Measurements from ENCODE around the gene PLCXD3. TPM values are rescaled to one million over a fixed set of nuclear protein-coding genes. Genes with fewer than 3 reads are reported as not detected.

Gene PLCXD3
- total and polyA plus RNA-seq, 9 of the 15 experiments (the other 6 are each of a cell fraction or from before 2014, with no cell fraction given), result not detected

- Histone ChIP-seq H3K36me3 (ENCODE audit: control insufficient read depth, insufficient read depth, low read length) (no peaks in the 10 kb centered on the region), H4K20me1 (replicated peaks; ENCODE audit: control insufficient read depth, insufficient read depth, low read length) (no peaks in the 10 kb centered on the region), H3K9me1 (ENCODE audit: control insufficient read depth, insufficient read depth, low read length) (no peaks in the 10 kb centered on the region), H3K9me3 (replicated peaks; ENCODE audit: control insufficient read depth, insufficient read depth, low read depth, low read length) (no peaks in the 10 kb centered on the region), H3K27me3 (ENCODE audit: control insufficient read depth in 2 of 2, insufficient read depth in 2 of 2, low read length in 2 of 2) (no peaks in the 10 kb centered on the region), H3K4me1 (replicated peaks in 1 of 2; ENCODE audit: control insufficient read depth in 2 of 2, insufficient read depth in 2 of 2, low read length in 2 of 2) (no peaks in the 10 kb centered on the region), H3K9ac (ENCODE audit: insufficient read depth in 1 of 2, low read depth in 2 of 2, low read length in 2 of 2) (no peak overlapping the region), H3K4me2 (ENCODE audit: insufficient read depth, low read length) (no peak overlapping the region), H2AFZ (ENCODE audit: low read depth, low read length) (no peak overlapping the region), H3K79me2 (ENCODE audit: control insufficient read depth, insufficient read depth, low read length) (no peaks in the 10 kb centered on the region), H3K27ac (ENCODE audit: extremely low read depth, low read depth, low read length) (no peak overlapping the region), H3K4me3 (no peak overlapping the region)
- DNase-seq (ENCODE audit: extremely low read depth in 1 of 4, low spot score in 3 of 4) (no peak), FAIRE-seq (no peak), ATAC-seq (no peak)
- in situ Hi-C loops (cut with MboI), result no loop called here
- ChIA-PET POLR2A (no interaction called here), CTCF (ENCODE audit: low intra/inter-chr PET ratio) (no interaction called here)
- intact Hi-C loops (cut with micrococcal nuclease), result no loop called here
- WGBS (ENCODE audit: insufficient coverage, low coverage, missing lambda C conversion rate), result 1% methylated on average over 3 of the region's 3 CpGs
- no peak for TF ChIP-seq MTA2 (IDR thresholded peaks at IDR 0.05; ENCODE audit: low read depth)
- TF ChIP-seq CBX3 (IDR thresholded peaks at IDR 0.05; ENCODE audit: borderline replicate concordance in 1 of 2, low read length in 2 of 2), result no peak
- no peak for TF ChIP-seq TBP (optimal IDR thresholded peaks at IDR 0.05; ENCODE audit: low read depth, low read length)
- TF ChIP-seq PCBP1 (IDR thresholded peaks at IDR 0.05; ENCODE audit: low read depth, low read length, poor library complexity, severe bottlenecking), result no peak
- TF ChIP-seq PHF21A (IDR thresholded peaks at IDR 0.05; ENCODE audit: borderline replicate concordance, low read depth), result no peak
- TF ChIP-seq NR2F6 (CRISPR knock-in tag; IDR thresholded peaks at IDR 0.05), result no peak
- TF ChIP-seq, protein P1, sequence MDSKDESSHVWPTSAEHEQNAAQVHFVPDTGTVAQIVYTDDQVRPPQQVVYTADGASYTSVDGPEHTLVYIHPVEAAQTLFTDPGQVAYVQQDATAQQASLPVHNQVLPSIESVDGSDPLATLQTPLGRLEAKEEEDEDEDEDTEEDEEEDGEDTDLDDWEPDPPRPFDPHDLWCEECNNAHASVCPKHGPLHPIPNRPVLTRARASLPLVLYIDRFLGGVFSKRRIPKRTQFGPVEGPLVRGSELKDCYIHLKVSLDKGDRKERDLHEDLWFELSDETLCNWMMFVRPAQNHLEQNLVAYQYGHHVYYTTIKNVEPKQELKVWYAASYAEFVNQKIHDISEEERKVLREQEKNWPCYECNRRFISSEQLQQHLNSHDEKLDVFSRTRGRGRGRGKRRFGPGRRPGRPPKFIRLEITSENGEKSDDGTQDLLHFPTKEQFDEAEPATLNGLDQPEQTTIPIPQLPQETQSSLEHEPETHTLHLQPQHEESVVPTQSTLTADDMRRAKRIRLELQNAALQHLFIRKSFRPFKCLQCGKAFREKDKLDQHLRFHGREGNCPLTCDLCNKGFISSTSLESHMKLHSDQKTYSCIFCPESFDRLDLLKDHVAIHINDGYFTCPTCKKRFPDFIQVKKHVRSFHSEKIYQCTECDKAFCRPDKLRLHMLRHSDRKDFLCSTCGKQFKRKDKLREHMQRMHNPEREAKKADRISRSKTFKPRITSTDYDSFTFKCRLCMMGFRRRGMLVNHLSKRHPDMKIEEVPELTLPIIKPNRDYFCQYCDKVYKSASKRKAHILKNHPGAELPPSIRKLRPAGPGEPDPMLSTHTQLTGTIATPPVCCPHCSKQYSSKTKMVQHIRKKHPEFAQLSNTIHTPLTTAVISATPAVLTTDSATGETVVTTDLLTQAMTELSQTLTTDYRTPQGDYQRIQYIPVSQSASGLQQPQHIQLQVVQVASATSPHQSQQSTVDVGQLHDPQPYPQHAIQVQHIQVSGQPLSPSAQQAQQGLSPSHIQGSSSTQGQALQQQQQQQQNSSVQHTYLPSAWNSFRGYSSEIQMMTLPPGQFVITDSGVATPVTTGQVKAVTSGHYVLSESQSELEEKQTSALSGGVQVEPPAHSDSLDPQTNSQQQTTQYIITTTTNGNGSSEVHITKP (IDR thresholded peaks at IDR 0.05; ENCODE audit: partially characterized antibody), result no peak
- no peak for TF ChIP-seq OTX1 (CRISPR knock-in tag; IDR thresholded peaks at IDR 0.05)
- TF ChIP-seq, protein P2, sequence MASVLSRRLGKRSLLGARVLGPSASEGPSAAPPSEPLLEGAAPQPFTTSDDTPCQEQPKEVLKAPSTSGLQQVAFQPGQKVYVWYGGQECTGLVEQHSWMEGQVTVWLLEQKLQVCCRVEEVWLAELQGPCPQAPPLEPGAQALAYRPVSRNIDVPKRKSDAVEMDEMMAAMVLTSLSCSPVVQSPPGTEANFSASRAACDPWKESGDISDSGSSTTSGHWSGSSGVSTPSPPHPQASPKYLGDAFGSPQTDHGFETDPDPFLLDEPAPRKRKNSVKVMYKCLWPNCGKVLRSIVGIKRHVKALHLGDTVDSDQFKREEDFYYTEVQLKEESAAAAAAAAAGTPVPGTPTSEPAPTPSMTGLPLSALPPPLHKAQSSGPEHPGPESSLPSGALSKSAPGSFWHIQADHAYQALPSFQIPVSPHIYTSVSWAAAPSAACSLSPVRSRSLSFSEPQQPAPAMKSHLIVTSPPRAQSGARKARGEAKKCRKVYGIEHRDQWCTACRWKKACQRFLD (CRISPR knock-in tag; IDR thresholded peaks at IDR 0.05), result no peak
- no peak for TF ChIP-seq ZNF830 (CRISPR knock-in tag; IDR thresholded peaks at IDR 0.05)
- no peak for TF ChIP-seq ZNF586 (CRISPR knock-in tag; conservative IDR thresholded peaks at IDR 0.05)
- TF ChIP-seq NFXL1 (CRISPR knock-in tag; IDR thresholded peaks at IDR 0.05), result no peak
- no TSS peak for BruUV-seq (replicated peaks)
Observed at GRCh38 chr5:41425736-41426135, 84.7 kb downstream of the PLCXD3 start.

Data from K562 (cell line).